Forelimb muscle (tissue), 1 donor: ENCODE results near the gene HPS5. TPM values are rescaled to one million over a fixed set of nuclear protein-coding genes. Genes with fewer than 3 reads are reported as not detected.
"Not testable (repeated sequence)": the region's sequence is repeated elsewhere in the genome, so short reads cannot be mapped to it uniquely, and the experiment has no call there.

Experiments
- DNase-seq: peaks from one replicate; pipeline ENCODE4 v3.0.0-alpha.2; 2013; ENCODE audit warnings: low read depth
- polyA plus RNA-seq: library from polyadenylated mRNA; unstranded; fragments of 120-200 nt; gene quantifications from one replicate; pipeline ENCODE4 v1.2.1, GENCODE V29; 2013; ENCODE audit not compliant: insufficient read length

The HPS5 gene
- polyA plus RNA-seq = 11.1 TPM

- peak; percentile 98 for DNase-seq
Observed at GRCh38 chr11:18321969-18322711, at the start of gene HPS5, which contains the start of gene GTF2H1. HPS5 (minus strand) TSS chr11:18322140; CDS start chr11:18317858, 4,282 bp downstream. GTF2H1 (plus strand) TSS chr11:18322567; CDS start chr11:18333075, 10,508 bp downstream.

DNA sequence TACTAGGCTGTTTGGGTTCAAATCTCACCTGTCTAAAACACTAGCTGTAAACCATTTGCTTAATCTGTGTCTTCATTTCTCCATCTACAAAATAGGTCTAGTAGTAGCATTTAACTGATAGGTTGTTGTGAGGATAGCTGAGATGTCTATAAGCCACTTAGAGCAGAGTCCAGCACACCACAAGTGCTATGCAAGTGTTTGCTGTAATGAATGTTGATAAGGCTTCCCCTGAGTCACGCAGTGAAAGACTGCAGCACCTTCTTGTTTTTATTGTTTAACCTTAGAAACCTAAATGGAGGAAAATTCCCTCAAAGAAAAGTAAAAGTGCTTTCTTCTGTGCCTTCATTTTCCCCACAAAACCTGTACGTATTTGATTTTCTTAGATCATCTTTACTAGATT, 49.3 kb upstream of the HPS5 start:
- DNase-seq = no peak

- no peak for DNase-seq
Observed at GRCh38 chr11:18369398-18369797, 47.5 kb upstream of the HPS5 start.

DNA sequence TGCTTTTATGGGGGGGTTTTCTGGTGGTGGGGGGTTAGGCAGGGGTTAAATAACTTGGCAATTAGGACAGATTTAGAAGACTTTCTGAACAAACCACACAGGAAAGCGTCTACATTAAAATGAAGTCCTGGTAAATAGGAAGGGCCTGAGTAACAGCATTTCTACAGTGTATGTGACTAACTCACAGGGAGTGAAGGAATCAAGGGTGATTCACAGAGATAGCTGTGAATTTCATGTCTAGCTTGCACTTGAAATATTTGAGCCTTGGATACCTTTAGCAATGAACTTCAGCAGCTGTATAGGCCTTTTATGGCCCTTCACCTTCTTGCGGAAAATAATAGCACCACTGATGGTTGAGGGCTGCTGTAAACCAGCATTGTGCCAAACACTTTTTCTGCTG, 46.3 kb upstream of the HPS5 start:
- no peak for DNase-seq

DNA sequence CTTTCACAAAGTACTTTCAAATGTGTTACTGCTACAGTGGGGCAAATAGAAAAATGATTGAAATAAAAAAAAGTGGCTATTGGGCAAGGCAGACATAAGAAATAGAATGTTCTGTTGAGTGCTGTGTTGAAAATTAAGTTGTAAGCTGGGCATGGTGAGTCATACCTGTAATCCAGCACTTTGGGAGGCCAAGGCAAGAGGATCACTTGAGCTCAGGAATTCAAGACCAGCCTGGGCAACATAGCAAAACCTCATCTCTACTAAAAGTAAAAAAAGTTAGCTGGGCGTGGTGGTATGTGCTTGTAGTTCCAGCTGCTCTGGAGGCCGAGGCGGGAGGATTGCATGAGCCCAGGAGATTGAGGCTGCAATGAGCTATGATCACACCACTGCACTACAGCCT, 45.5 kb upstream of the HPS5 start:
- DNase-seq = no peak

DNA sequence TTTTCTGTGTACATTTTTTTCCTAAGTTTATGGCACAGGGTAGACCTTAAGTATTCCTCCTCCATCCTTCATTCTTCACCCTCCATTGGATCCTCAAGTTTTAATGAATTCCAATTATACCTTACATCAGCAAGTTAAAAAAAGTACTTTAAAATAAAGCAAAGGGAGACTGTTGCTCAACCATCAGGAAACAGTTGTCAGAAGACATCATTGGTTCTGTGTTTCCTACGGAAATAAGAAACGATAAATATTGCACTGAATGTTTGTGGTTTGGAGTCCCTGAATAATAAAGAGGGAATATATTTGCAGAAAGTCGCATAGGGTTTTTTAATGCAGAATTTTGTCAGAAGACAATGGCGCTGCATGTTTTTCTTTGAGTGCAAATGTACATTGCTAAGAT, 44.3 kb upstream of the HPS5 start:
- DNase-seq = no peak

GRCh38 chr11:18365741-18366140, 43.8 kb upstream of the HPS5 start:
- no peak for DNase-seq

GRCh38 chr11:18364495-18365073, 42.6 kb upstream of the HPS5 start:
- no peak for DNase-seq

- DNase-seq = no peak
Observed at GRCh38 chr11:18361154-18361553, 39.2 kb upstream of the HPS5 start.

- DNase-seq = no peak
Observed at GRCh38 chr11:18358646-18359045, 36.7 kb upstream of the HPS5 start.

DNA sequence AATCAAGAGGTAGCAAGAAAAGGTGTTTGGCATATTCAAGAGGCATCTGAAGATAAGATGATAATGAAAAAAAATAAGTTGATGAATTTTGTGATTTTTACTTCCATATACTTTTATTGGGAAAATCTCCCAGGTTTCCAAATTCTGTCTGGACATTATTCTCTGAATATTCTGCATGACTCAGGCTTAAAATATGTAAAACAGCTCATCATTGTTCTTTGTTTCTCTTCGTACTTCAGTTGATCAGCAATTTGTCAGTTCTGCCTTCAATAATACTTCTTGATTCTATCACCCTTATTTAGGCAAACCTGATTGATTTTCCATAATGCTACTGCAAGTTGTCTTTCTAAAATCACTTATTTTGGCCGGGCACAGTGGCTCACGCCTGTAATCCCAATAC, 30.6 kb upstream of the HPS5 start:
- DNase-seq = no peak

DNA sequence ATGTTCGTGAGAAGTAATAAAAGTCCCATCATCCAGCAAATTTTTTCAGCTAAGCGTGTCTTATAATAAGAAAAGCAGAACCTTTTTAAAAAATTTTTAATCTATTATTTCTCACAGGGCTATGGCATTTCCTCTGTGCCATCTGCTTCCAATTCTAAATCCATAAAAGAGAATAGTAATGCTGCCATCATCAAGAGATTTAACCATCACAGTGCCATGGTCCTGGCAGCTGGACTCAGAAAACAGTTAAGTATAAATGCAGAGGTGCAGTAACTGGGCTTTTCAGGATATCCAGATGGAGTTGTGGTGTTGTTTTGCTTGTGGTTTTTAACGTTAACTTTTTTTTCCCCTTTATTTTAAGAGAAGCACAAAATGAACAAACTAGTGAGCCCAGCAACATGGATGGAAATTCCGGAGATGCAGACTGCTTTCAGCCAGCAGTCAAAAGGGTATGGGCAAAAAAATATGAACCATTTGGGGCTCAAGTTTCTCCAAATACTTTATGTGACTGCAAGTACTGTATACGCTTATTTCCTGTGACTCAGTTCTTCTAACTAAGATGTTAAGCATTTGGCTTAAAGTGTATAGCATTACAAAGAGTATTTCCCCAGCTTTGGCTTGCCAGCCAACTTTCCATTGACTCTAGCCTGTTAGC, 25.7 kb upstream of the HPS5 start:
- DNase-seq = no peak

GRCh38 chr11:18332891-18333290, 11.0 kb upstream of the HPS5 start:
- no peak for DNase-seq

DNA sequence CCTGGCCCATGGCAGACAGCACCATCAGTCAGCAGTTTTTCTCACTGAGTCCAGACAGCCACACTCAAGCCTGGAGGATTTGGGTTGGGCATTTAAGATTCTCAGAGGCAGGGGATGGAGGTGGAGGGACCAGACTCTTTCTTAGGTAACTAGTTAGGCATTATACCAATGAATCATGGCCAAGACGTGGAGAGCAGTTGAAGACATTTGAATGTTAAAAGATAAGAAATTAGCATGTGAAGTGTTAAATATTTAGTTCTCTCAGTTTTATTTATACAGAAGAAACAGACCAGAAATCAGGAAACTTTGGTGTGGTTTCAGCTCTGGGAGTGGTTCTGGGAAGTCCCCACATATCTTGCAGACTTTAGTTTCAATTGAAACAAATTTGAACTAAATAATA, 10.4 kb upstream of the HPS5 start:
- DNase-seq = no peak

DNA sequence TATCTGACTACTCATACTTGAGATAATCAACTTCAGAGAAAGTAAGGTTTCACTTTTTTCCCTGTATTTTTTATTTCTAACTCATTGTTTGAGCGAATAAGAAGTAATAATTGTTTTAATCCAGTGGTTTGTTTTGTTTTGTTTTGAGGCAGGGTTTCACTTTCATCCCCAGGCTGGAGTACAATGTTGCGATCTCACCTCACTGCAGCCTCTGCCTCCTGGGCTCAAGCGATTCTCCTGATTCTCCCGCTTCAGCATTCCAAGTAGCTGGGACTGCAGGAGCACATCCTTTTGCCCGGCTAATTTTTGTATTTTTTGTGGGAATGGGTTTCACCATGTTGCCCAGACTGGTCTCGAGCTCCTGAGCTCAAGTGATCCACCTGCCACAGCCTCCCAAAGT, 9.0 kb upstream of the HPS5 start:
- DNase-seq = no peak

GRCh38 chr11:18329196-18329870, 7.4 kb upstream of the HPS5 start:
- no peak for DNase-seq

DNA sequence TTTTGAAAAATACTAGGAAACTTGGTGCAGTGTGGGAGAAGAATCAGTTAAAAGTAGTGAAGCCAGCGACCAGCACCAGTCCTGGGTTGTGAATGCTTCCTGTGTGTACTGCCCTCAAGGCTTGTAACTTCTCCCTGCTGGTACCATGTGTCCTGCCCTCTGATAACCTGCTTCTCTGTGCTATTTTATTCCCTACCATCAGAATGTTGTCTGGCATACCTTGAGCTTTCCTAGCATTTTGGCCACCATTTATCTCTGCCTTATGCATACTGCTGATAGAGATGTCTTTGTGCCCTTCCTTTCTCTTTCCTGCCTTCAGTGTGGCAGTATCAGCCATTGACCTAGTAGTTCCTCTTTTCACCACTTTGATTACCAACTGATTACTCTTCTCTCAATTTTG, 2.4 kb upstream of the HPS5 start:
- no peak for DNase-seq

- DNase-seq = not testable (repeated sequence)
Observed at GRCh38 chr11:18323881-18324280, 1.9 kb upstream of the HPS5 start.

GRCh38 chr11:18322818-18323570, 1.1 kb upstream of the HPS5 start:
- DNase-seq = no peak

- DNase-seq = no peak
Observed at GRCh38 chr11:18321578-18321968, 367 bp downstream of the HPS5 start.

DNA sequence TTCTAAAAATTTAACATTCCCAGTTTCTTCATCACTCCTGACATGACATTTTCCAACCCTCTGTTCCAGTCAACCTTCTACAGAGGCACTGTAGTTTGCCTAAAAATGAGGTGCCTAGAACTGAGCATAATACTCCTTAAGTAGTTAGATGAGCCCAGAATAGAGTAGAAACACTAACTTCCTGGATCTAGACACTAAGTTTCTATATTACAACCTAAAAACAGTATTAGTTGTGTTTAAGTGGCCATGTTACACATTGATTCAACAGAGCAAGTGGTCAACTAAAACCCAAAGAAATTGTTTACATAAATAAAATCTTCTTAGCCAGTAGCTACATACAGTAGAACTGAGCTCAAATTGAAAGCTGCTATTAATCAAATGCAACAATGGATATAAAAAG, 1.3 kb downstream of the HPS5 start:
- DNase-seq = no peak

DNA sequence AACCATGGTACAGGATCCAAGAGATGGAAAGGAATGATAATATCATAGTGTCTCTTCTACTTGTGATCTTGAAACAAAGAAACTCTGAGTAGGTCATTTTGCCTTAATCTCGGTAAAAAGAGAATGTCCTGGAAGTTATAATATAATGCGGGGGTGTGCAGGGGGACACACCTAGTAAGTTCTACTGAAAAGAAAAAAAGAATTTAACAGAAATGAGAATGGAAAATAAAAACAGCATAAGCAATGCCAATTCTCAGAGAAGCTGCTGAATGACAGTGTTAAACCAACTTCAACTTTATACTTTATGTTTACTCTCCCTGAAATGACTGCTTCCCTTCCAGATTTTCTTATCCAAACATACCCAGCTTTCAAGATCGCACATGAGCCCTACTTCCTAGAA, 2.0 kb downstream of the HPS5 start:
- no peak for DNase-seq
